ENCODE measurements around the gene ABHD14A.

ABHD14A gene

DNA sequence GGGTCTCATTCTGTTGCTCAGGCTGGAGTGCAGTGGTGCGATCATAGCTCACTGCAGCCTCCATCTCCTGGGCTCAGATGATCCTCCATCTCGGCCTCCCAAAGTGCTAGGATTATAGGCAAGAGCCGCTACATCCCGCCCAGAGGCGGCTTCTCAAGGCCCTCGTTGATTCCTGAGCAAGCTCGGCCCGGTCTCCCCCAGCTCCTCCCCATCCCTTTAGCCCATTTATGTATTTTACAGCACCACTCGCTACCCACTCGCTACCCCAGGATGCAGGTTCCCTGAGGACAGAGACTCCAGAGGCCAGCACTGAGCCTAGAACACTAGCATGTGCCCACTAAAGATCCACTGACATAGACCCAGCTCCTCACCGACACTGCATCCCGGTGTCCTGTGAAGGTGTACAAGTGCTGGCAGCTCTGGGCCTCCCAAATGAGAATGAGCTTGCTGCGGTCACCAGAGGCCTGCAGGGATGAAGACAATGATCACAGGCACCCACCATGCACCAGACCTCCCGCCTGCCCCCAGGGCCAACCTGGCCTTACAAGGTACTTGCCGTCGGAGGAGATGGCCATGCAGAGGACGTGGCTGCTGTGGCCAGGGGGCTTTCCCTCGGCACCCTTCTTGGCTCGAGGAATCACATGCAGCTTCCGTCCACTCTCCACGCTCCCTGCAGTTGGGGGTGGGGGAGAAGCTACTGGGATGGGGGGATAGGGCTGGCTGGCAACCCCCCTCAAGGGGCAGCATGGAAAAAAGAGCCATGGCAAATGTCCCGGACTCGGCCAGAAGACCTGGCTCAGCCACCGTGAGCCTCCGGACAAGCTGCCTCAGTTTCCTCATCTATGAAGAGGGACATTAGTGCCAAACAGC, 38.7 kb upstream of the ABHD14A start:
- TF ChIP-seq GATA2 (IDR thresholded peaks at IDR 0.05; ENCODE audit: low read depth, low read length) (no peak), GATA3 (IDR thresholded peaks at IDR 0.05; ENCODE audit: low read depth, low read length) (no peak)

- TF ChIP-seq GATA2 (IDR thresholded peaks at IDR 0.05; ENCODE audit: low read depth, low read length) (no peak), GATA3 (IDR thresholded peaks at IDR 0.05; ENCODE audit: low read depth, low read length) (no peak)
Measured at GRCh38 chr3:51937014-51937413, 37.9 kb upstream of the ABHD14A start.

GRCh38 chr3:51937611-51938450, 37.0 kb upstream of the ABHD14A start:
- TF ChIP-seq GATA3 (IDR thresholded peaks at IDR 0.05; ENCODE audit: low read depth, low read length) (no peak), GATA2 (IDR thresholded peaks at IDR 0.05; ENCODE audit: low read depth, low read length) (no peak)

- TF ChIP-seq GATA3 (IDR thresholded peaks at IDR 0.05; ENCODE audit: low read depth, low read length) (no peak), GATA2 (IDR thresholded peaks at IDR 0.05; ENCODE audit: low read depth, low read length) (no peak)
Measured at GRCh38 chr3:51938780-51939425, 36.0 kb upstream of the ABHD14A start.

- TF ChIP-seq GATA2 (IDR thresholded peaks at IDR 0.05; ENCODE audit: low read depth, low read length), result no peak
- no peak for TF ChIP-seq GATA3 (IDR thresholded peaks at IDR 0.05; ENCODE audit: low read depth, low read length)
Measured at GRCh38 chr3:51940648-51941462, 34.0 kb upstream of the ABHD14A start.

DNA sequence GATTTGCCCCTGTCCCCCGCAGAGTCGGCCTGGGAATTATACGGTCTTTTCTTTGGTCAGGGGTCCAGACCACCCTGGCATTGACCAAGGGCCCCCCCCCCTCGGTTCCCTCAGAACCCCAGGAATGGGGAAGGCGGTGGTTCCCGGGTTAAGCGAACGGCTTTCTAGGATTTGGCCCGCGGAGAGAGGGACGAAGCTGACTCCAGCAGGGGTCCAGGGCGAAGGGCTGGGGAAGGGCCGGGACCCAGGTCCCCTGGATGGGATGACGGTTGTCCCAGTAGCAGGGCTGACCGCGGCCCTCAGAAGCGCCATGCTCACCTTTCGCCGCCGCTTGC, 33.4 kb upstream of the ABHD14A start:
- no peak for TF ChIP-seq GATA3 (IDR thresholded peaks at IDR 0.05; ENCODE audit: low read depth, low read length)
- no peak for TF ChIP-seq GATA2 (IDR thresholded peaks at IDR 0.05; ENCODE audit: low read depth, low read length)

- no peak for TF ChIP-seq GATA3 (IDR thresholded peaks at IDR 0.05; ENCODE audit: low read depth, low read length)
- no peak for TF ChIP-seq GATA2 (IDR thresholded peaks at IDR 0.05; ENCODE audit: low read depth, low read length)
Measured at GRCh38 chr3:51941798-51942602, 32.9 kb upstream of the ABHD14A start, which contains the start of the genes PARP3 and RRP9. Gene PARP3, plus strand, starts transcription at chr3:51942363. Its CDS starts 993 bp downstream, at chr3:51943356. Gene RRP9, minus strand, starts transcription at chr3:51941904. Its CDS starts 37 bp downstream, at chr3:51941867.

DNA sequence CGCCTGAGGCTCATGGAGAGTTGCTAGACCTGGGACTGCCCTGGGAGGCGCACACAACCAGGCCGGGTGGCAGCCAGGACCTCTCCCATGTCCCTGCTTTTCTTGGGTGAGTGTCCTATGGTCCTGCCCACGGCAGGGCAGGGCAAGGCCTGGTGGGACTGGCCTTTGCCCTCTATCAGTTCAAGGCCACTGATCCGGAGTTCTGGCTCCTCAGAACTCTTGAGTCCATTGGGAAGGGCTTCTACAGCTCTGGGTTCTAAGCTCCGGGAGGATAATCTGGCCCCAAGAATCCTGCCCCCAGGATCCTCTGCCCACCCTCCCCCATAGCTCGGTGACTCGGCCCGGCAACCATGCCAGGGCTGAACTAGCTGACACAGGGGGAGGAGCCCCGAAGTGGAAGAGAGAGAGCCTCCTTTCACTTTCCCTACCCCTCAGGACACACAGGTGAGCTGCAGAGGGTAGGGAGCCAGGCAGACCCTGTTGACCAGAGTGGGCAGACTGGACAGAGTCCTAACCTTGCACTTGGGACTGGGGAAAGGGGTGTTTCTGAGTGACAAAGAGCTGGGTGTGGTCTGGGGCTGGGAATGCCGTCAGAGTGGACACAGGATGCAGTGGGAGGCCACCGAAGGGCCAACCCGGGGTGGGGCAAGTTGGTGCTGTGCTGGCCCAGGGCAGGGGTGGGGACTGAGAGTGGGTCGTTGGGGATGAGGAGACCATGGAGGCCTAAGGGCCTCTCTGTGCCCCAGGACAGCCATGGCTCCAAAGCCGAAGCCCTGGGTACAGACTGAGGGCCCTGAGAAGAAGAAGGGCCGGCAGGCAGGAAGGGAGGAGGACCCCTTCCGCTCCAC, 32.0 kb upstream of the ABHD14A start:
- TF ChIP-seq GATA2 (IDR thresholded peaks at IDR 0.05; ENCODE audit: low read depth, low read length), result no peak
- TF ChIP-seq GATA3 (IDR thresholded peaks at IDR 0.05; ENCODE audit: low read depth, low read length), result no peak

GRCh38 chr3:51943451-51944391, 31.1 kb upstream of the ABHD14A start:
- TF ChIP-seq GATA2 (IDR thresholded peaks at IDR 0.05; ENCODE audit: low read depth, low read length) (no peak), GATA3 (IDR thresholded peaks at IDR 0.05; ENCODE audit: low read depth, low read length) (no peak)

GRCh38 chr3:51944451-51945021, 30.3 kb upstream of the ABHD14A start:
- no peak for TF ChIP-seq GATA2 (IDR thresholded peaks at IDR 0.05; ENCODE audit: low read depth, low read length)
- TF ChIP-seq GATA3 (IDR thresholded peaks at IDR 0.05; ENCODE audit: low read depth, low read length), result no peak
